NCI-H1092 (cell line): ENCODE data around the gene SUCLG2.

Experiments
- DNase-seq: peaks from one replicate; lab custom pipeline; 2025; lab: John Stamatoyannopoulos, UW

SUCLG2 gene

DNA sequence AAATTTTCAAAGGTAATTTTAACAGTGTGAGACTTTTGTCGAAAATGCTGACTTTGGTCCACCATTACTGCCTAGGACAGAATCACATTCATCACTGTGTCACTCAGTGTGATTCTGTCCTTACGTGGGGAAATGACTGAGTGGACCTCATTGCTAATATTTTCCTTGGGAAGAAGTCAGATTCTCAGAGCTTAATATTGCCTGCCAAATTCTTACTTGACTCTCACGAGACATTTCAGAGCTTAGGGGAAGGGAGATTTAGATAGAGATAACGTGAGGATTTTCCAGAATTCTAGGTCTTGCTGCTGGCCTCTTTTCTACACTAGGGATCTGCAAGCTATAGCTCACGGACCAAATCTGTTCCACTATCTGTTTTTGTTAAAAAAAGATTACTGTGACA is 270.4 kb downstream of the SUCLG2 start:
- DNase-seq = no peak

DNA sequence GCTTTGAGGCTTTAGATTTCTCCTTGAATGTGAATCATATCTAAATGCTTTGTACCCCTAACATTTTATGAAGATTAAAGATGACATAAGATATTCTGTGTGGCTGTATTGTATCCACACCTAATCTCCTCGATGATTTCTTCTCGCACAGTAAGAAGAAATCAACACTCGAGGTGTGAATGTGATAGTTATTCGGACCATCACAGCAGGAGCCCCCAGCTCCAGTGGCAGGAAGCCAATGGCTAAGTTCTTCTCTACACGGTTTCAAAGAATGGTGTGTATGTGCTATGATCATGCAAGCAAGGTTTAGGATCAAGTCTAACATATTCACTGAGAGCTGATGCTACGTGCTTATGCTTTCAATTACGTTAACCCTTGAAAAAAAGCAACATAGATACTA is 271.0 kb downstream of the SUCLG2 start:
- DNase-seq = no peak

DNA sequence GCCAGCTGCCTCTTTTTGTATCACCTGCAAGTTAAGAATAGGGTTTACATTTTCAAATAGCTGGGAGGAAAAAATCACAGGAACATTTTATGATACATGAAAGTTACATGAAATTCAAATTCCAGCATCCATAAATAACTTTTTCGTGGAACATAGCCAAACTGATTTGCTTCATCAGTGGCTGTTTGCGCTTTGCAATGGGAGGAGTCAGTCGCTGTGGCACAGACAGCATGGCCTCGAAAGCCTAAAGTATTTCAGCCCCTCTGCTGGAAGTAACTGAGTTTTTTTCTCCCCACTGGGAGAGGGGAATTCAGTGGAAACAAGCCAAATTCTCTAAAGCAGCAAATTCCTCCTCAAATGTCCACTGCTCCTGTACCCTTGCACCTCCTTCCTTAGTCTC is 271.9 kb downstream of the SUCLG2 start:
- DNase-seq = no peak

DNA sequence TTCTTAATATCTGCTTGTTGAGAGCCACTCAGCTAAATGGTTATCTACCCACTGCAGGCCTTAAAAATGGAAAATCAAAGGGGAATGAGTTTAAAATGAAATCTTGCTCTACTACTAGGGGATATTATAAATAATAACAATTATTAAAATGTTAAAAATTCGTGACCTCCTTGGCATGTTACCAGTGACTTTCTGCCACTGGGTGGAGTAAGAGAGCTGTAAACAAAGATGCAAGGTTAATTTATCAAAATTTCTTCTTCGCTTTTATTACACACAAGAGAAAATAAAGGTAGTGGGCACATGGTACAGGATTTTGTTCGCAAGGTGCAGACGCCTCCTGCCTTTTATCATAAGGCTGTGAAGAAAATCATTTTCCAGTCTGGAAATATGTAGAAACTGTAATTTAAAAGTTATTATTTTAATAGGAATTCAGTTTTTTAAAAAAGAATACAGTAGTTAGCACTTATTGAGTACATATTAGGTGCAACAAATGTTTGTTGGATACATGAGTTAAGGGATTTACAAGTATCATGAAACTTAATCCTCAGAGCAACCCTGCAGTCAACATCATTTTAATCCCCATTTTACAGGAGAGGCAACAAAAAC is 272.6 kb downstream of the SUCLG2 start:
- DNase-seq = no peak

DNA sequence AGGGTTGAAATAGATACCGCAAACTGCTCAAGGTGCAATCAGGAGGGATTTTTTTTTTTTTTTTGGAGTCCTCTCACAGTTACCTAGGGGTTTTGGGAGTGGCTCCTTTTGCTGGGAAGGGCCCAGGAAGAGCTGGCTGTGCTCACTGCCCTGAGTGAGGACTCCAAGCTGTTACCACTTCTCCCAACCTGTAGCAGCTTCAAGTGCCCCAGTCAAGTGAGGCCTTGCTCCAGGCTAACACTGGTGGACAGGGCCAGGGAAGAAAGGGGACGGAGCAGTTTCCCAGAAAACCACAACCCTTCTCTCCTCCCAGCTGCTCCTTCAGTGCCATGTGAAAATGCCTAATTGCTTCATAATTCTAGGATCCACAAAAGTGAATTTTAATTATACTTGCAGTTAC is 274.3 kb downstream of the SUCLG2 start:
- no peak for DNase-seq

DNA sequence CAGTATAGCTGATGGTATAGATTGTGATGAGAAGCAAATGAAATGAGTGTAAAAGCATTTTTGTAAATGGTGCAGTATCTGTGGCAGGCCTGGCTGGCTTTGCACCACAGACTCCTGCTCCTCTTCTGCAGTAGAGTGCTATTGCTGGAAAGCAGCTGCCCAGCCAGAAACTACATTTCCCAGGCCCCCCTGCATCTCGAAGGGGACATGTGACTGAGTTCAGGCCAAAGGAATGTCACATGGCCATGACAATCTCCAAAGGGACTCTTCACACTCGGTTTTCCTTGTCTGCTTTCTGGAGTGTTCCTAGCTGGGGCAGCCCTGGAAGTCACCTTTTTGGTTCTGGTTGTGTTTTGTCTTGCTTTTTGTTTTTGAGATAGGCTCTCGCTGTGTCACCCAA is 277.1 kb downstream of the SUCLG2 start:
- no peak for DNase-seq

DNA sequence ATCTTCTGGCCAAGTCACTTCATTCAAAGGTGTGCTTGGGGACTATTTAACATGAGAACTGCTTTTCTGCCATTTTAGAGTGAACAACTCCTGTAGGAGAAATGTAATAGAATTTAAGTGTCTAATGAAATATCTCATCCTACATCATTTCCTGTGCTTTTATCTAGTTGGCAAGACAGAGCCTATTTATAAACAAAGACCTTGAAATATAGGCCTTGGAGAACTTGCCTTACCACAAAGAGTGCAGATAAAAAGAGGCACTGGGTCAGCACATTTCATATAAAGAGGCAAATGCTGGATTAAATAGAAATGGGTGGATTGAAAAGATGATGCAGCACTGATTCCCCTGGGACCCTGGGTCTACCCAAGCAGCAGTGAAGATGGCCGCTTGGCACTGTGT is 278.0 kb downstream of the SUCLG2 start:
- no peak for DNase-seq

DNA sequence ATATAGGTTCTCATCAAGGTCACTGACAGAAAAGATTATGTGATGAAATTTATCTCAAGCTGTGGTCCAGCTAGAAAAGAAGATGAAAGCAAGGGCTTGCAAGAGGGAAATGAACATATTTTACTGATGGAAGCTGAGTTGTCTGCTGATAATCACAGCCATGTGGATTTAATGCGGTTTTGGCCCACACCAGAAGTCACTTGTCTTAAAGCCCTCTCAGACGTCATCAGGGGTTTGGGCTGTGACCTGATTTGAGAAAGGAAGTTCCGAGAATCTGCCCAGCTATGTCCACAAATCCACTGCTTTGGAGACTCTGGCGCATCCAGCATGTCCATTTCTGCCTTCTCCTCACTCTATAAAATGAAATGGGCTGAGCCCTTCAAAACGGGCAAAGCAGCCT is 278.4 kb downstream of the SUCLG2 start:
- DNase-seq = no peak

DNA sequence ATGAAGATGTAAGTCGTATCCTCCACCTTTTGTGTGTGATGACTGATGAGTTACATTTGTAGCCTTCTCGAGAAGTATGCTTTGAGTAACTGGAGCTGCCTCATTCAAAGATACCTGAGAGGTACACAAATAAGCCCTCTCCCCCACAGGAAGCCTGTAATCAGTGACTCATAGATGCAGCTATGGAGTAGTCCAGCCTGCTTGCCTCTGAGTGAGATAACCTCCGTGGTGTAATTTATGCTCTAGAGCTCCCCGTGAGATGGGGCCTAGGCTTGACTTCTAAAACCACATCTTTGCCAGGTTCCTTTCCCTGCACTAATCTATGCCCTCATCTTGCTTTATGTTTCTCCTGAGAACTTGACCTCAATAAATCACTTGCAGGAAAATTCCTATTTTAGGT is 291.7 kb downstream of the SUCLG2 start:
- DNase-seq = no peak

DNA sequence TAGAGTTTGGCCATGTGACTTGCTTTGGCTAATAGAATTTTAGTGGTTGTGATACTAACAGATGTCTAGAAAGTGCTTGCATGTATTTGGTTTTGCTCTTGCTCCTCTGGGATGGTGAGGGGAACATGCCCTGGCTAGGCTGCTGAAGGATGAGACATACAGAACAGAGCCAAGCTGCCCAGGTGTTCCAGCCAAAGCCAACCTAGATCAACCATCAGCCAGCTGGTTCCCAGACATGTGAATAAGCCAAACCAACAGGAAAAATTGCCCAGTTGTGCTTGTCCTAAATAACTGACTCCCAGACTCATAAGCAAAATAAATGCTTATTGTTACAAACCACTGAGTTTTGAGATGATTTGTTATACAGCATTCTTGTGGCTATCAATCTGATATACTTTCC is 292.6 kb downstream of the SUCLG2 start:
- DNase-seq = no peak

DNA sequence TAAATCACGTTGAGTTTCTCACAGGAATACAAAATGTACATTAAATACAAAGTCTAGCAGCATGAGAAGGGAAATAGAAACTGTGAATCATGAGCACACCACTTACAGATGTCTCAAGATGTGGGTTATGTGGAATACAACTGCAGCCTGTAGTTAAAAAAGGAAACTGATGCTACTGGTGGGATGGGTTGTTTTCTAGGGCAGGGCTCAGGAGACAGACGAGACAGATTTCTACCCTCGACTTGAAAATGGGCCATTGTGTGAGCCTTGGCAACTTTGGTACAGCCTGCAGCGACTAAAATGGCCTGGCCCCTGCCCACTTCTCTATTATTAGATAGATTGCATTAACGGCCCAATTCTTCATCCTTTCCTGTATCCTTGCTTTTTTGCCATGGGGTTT is 293.1 kb downstream of the SUCLG2 start:
- no peak for DNase-seq

DNA sequence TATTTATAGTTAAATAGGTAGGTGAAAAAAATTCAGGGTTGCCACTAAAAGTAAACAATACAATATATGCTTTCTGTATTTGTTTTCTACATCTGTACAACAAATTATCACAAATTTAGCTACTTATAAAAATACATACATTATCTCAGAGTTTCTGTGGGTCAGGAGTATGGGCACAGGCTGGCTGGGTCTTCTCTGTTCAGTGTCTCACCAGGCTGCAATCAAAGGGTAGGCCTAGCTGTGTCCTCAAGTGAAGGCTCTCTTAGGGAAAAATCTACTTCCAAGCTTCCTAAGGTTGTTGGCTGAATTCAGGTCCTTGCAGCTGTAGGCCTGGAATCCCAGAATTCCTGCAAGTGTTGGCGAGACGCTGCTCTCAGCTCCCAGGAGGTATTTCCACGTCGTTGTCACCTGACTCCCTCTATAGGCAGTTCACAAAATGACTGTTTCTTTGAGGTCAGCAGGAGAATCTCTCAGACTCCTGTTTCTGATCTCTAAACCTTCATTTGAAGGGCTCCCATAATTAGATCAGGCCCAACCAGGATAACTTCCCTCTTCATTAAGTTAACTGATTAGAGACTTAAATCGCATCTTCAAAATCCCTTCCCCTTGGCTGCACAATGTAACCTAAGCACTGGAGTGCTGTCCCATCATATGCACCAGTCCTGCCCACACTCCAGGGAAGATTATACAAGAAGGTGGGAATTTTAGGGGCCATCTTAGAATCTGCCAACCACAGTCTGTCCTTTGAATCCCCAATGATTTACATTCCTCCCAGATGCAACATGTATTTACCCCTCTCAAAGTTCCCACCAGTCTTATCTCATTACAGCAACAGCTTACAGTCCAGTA is 296.6 kb downstream of the SUCLG2 start:
- DNase-seq = no peak

DNA sequence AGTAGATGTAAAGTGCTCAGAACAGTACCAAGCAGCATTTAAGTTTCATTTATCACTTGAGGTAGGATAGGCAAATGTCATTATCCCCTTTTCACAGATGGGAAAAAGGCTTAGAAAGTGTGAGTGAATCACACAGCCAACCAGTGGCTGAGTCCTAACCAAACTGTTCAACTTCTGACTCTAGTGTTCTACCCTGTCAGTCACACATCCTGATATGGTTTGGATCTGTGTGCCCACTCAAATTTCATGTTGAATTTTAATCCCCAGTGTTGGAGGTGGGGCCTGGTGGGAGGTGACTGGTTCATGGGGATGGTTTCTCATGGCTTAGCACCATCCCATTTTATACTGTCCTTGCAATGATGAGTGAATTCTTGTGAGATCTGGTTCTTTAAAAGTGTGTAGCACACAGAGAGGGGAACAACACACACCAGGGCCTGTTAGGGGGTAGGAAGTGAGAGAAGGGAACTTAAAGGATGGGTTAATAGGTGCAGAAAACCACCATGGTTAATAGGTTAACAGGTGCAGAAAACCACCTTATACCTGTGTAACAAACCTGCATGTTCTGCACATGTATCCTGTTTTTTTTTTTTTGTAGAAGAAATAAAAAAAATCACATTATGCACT is 304.7 kb downstream of the SUCLG2 start:
- no peak for DNase-seq

DNA sequence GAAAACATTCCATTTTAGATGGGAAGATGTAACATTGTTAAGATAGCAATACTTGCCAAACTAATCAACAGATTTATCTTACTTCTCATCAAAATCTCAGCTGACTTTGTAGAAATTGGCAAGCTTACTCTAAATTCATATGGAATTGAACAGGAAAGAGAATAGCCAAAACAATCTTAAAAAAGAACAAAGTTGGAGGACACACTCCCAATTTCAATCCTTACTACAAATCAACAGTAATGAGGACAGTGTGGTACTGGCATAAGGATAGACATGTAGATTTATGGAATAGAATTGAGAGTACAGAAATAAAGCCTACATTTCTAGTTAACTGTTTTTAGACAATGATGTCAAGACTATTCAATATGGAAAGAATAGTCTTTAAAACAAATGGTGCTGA is 308.3 kb downstream of the SUCLG2 start:
- no peak for DNase-seq

DNA sequence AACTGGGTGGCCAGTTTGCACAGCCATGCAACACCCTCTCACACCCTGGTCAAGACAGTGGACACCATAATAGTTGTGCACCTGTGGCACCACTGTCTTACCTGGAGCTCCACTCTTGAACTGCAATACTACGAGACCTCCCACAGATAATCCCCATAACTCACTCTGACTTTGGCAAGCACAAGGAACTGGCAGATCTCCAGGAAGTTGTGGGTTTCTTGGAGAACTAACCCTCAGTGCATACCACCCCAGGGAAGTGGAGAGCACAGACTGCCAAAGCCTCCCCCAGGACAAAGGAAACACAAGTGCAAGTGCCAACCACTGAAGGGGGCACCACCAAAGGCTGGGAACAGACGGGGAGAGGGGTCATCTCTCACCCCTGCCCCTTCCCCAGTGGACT is 318.6 kb downstream of the SUCLG2 start:
- no peak for DNase-seq

DNA sequence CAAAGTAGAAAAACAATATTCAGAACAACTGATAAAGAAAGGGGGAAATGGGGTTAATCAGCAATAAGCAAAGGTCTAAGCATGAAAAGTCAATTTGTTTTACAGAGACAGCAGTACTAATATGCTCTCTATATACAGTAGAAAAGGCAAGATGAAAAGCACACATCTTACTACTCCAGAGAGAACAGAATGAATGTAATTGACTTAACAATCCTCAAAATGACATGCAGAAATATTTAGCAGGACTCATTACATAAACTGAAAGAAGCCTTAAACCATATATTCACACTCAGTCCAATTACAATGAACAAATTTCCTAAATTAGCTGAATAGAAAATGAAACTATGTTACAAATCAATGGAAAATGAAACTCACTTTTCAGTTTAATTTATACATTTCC is 319.8 kb downstream of the SUCLG2 start:
- no peak for DNase-seq

DNA sequence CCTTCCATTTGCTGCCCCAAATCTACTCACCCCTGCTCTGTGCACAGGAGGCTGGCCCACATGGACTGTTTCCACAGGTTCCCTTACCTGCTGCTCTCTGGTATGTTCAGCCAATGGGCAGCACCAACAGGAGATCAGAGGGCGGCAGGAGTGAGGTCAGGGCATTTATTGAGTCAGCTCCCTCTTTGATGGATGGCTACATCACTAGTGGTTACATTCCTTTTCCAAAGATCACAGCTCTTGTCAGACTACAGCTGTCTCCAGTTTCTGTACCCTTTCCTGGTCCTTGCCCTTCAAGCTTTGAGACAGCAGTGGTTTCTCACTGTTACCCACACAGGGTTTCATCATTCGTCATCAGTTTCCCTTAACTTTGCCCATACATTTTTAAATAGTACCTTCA is 325.1 kb downstream of the SUCLG2 start:
- DNase-seq = no peak

DNA sequence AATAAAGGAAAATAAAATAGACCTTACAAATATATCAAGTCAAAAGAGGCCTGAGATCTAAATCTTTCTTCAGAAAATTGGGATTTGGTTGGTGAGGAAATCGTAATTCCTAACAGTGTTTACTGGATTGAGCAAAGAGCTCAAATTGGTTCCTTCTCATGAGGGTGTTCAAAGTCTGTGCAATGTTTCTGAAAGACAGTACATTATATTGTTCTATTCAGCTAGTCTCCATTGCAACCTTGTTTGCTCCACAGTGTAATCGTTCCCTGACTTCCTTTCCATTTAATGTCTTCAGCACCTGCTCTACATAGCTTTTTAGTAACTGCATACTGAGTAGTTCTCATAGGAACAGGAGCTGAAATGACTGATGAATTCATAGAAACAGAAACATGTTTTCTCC is 326.8 kb downstream of the SUCLG2 start:
- no peak for DNase-seq

DNA sequence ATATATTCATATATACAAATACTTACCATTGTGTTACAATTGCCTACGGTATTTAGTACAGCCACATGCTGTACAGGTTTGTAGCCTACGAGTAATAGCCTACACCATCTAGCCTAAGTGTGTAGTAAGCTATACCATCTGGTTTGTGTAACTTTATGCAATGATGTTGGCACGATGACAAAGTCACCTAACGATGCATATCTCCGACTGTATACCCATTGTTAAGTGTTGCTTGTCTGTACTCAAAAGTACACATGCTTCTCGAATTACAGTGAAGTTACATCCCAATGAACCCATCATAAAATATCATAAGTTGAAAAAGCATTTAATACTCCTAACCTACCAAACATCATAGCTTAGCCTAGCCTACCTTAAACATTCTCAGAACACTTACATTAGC is 329.2 kb downstream of the SUCLG2 start:
- DNase-seq = no peak
